OCI-LY1 (cell line): ENCODE results near the gene CDPF1.

ENCODE experiments used
- CTCF ChIP-seq: fragments of 200-600 bp; sonication (generic), shearing (Covaris generic); IDR thresholded peaks from 2 replicates; pipeline ENCODE4 v1.5.1; 2017; ENCODE audit warnings: mild to moderate bottlenecking, antibody characterized with exemption, low read length, moderate library complexity, mixed read lengths
- EZH2 ChIP-seq: fragments of 200-600 bp; sonication (generic), shearing (Covaris generic); IDR thresholded peaks from 2 replicates; pipeline ENCODE4 v1.8.0; 2017; ENCODE audit warnings: borderline replicate concordance, mixed run types, mild to moderate bottlenecking, antibody characterized with exemption, low read length, moderate library complexity, mixed read lengths

GRCh38 chr22:46219636-46220035 is 30.5 kb downstream of the CDPF1 start:
- no peak for TF ChIP-seq CTCF
- TF ChIP-seq EZH2: no peak
